CD14-positive monocyte (primary cell): ENCODE measurements around the gene NAA40. TPM values are rescaled to one million over a fixed set of nuclear protein-coding genes. Genes with fewer than 3 reads are reported as not detected.

Experiments used
- DNase-seq, 3 donors: peaks; one replicate each; pipeline ENCODE4 v3.0.0-alpha.2; 2011 to 2022
- H2AFZ ChIP-seq: 2 replicates; pipeline ENCODE4 v1.6.0; 2012; ENCODE audit warnings: mild to moderate bottlenecking, low read depth, low read length, inconsistent platforms; ENCODE audit not compliant: insufficient read depth, poor library complexity, severe bottlenecking
- H3K27ac ChIP-seq, 2 donors: 1 replicate in 1 of 2; 2 replicates in 1 of 2; pipeline ENCODE4 v1.5.1; 2012 to 2013; ENCODE audit warnings: low read length in 2 of 2, control low read depth in 1 of 2, inconsistent platforms in 1 of 2, low read depth in 1 of 2, mild to moderate bottlenecking in 1 of 2
- H3K27me3 ChIP-seq, 2 donors: one replicate each; pipeline versions ENCODE4 v1.6.0 to v1.6.1; 2011 to 2013; ENCODE audit warnings: low read length in 2 of 2; ENCODE audit not compliant: control insufficient read depth in 2 of 2, insufficient read depth in 2 of 2
- H3K36me3 ChIP-seq, 2 donors: replicated peaks in 1 of 2; 1 replicate in 1 of 2; 2 replicates in 1 of 2; pipeline versions ENCODE4 v1.5.1 to v1.6.1; 2012 to 2013; ENCODE audit warnings: low read length in 2 of 2, control low read depth in 1 of 2, inconsistent platforms in 1 of 2, mild to moderate bottlenecking in 1 of 2; ENCODE audit not compliant: insufficient read depth in 2 of 2, control insufficient read depth in 1 of 2
- H3K4me1 ChIP-seq, 2 donors: 1 replicate in 1 of 2; 2 replicates in 1 of 2; pipeline versions ENCODE4 v1.5.1 to v1.6.1; 2012 to 2013; ENCODE audit warnings: low read length in 2 of 2, control low read depth in 1 of 2, inconsistent platforms in 1 of 2, mild to moderate bottlenecking in 1 of 2, moderate library complexity in 1 of 2; ENCODE audit not compliant: insufficient read depth in 2 of 2, control insufficient read depth in 1 of 2
- H3K4me2 ChIP-seq: replicated peaks from 2 replicates; pipeline ENCODE3; 2012; ENCODE audit warnings: low read length, moderate library complexity, mild to moderate bottlenecking; ENCODE audit not compliant: poor library complexity, severe bottlenecking; ENCODE audit errors: extremely low read depth
- H3K4me3 ChIP-seq, 3 experiments: fragments of 200-600 bp in 1 of 3; sonication (generic) in 1 of 3; replicated peaks in 1 of 3; 1 replicate in 2 of 3; 2 replicates in 1 of 3; pipeline ENCODE4 v1.5.1; 2011 to 2013; ENCODE audit warnings: low read length in 3 of 3, mild to moderate bottlenecking in 3 of 3, control low read depth in 2 of 3, low read depth in 2 of 3, inconsistent platforms in 1 of 3, moderate library complexity in 1 of 3
- H3K79me2 ChIP-seq: 2 replicates; pipeline ENCODE4 v1.6.0; 2012; ENCODE audit warnings: mild to moderate bottlenecking, control low read depth, inconsistent platforms, low read length, moderate library complexity; ENCODE audit not compliant: insufficient read depth
- H3K9ac ChIP-seq: 2 replicates; pipeline ENCODE4 v1.6.0; 2017; ENCODE audit warnings: low read length, mild to moderate bottlenecking; ENCODE audit not compliant: insufficient read depth, poor library complexity, severe bottlenecking
- H3K9me3 ChIP-seq, 2 donors: replicated peaks in 1 of 2; 1 replicate in 1 of 2; 2 replicates in 1 of 2; pipeline versions ENCODE4 v1.5.1 to v1.6.1; 2012 to 2013; ENCODE audit warnings: low read length in 2 of 2, control low read depth in 1 of 2; ENCODE audit not compliant: control insufficient read depth in 1 of 2, insufficient read depth in 1 of 2
- H4K20me1 ChIP-seq: 2 replicates; pipeline ENCODE4 v1.6.0; 2012; ENCODE audit warnings: mild to moderate bottlenecking, low read length, control low read depth, moderate library complexity; ENCODE audit not compliant: insufficient read depth
- H3K27ac Mint-ChIP-seq, 7 donors: one replicate each; pipeline ENCODE4 v1.8.0; 2020; ENCODE audit warnings: mild to moderate bottlenecking in 7 of 7, mixed read lengths in 7 of 7, moderate library complexity in 6 of 7, inconsistent platforms in 2 of 7
- H3K27me3 Mint-ChIP-seq, 3 donors: one replicate each; pipeline ENCODE4 v1.8.0; 2021 to 2022; ENCODE audit warnings: low read depth in 3 of 3, mild to moderate bottlenecking in 3 of 3, mixed read lengths in 3 of 3, moderate library complexity in 3 of 3, inconsistent platforms in 1 of 3
- H3K36me3 Mint-ChIP-seq, 2 donors: one replicate each; pipeline ENCODE4 v1.8.0; 2020; ENCODE audit warnings: mixed read lengths in 2 of 2, inconsistent platforms in 1 of 2, mild to moderate bottlenecking in 1 of 2
- H3K4me1 Mint-ChIP-seq: one replicate; pipeline ENCODE4 v1.8.0; 2020; ENCODE audit warnings: mild to moderate bottlenecking, mixed read lengths
- H3K4me3 Mint-ChIP-seq, 2 donors: one replicate each; pipeline ENCODE4 v1.8.0; 2020; ENCODE audit warnings: mild to moderate bottlenecking in 2 of 2, mixed read lengths in 2 of 2, moderate library complexity in 1 of 2
- H3K9me3 Mint-ChIP-seq, 7 donors: one replicate each; pipeline ENCODE4 v1.8.0; 2020 to 2022; ENCODE audit warnings: mixed read lengths in 7 of 7, mild to moderate bottlenecking in 6 of 7, moderate library complexity in 6 of 7, inconsistent platforms in 2 of 7
- WGBS: methylation state at CpG from one replicate; pipeline ENCODE4 v1.1.5; 2013; ENCODE audit warnings: missing lambda C conversion rate; ENCODE audit not compliant: insufficient coverage; 5-methylcytosine and 5-hydroxymethylcytosine counted together
- intact Hi-C, 2 donors: fragments of 100-400 bp; cut with micrococcal nuclease; formaldehyde crosslinking; loops; one replicate each; pipeline versions ENCODE4 v1.15.0 to v1.15.1; 2023
- polyA plus RNA-seq, 3 donors: library from polyadenylated mRNA; depleted of rRNA in 1 of 3; unstranded in 2 of 3; stranded (reverse) in 1 of 3; fragments of 300-500 nt in 2 of 3; fragments of >200 nt in 1 of 3; fragmentation: Illumina TruSeq in 2 of 3; gene quantifications; 1 replicate in 2 of 3; 2 replicates in 1 of 3; pipeline ENCODE4 v1.2.3, GENCODE V29; 2012 to 2021
- TF ChIP-seq, protein P1 (sequence below): fragments of 200-600 bp; IDR thresholded peaks from one replicate; pipeline ENCODE4 v1.8.0; 2022; ENCODE audit warnings: antibody characterized with exemption, mild to moderate bottlenecking

The NAA40 gene
- polyA plus RNA-seq, 3 donors, result 1.5 to 14.5 (median 1.6) TPM

DNA sequence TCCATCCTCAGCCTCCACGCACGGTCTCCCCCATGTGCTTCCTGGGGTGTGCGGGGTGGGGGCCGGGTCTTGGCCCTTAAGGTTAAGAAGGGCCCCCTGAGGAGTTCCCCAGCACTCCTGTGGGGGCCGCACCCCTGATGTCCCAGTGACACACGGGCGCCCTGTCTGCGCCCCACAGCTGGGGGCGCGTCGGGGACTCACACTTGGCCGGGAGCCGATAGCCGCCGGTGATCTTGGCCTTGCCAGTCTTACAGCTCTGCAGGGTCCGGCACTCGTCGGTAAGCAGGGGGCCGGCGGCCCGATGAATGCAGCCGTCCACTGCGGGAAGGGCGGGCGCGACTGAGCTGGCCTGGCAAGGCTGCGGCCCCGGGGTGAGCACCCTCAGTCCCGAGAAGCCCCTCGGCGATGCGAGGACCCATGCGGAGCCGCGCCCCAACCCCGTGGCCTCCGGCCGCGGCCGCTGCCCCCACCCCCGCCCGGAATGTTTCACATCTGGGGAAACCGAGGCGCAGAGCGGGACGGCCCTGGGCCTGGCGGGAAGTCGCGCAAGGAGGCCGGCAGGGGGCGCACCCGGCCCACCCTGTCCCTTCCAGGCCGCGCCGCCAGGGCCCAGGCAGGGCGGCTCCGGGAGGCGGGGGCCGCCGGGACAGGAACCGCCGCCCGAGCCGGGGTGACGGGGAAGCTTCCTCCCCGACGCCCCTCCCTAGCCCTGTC, 61.4 kb downstream of the NAA40 start:
- H3K27me3 ChIP-seq, result peaks cover 15 to 52% of the 10 kb centered on the region in 2 donors
- H3K36me3 ChIP-seq, result peaks cover 32 to 34% of the 10 kb centered on the region in 2 donors
- Mint-ChIP-seq H3K36me3 (peaks cover 29 to 33% of the 10 kb centered on the region in 2 donors), H3K9me3 (peaks cover 0 to 10% (median 3%) of the 10 kb centered on the region in 7 donors), H3K4me3 (peak overlapping the region in 1 of 2 donors; percentile 86), H3K4me1 (peaks cover 38% of the 10 kb centered on the region), H3K27ac (no peak overlapping the region), H3K27me3 (peaks cover 45 to 63% (median 50%) of the 10 kb centered on the region in 3 donors)
- peak; percentile 65 to 85 (median 82) for DNase-seq
- H3K4me1 ChIP-seq, result peaks cover 37 to 49% of the 10 kb centered on the region in 2 donors
- TF ChIP-seq, protein P1, sequence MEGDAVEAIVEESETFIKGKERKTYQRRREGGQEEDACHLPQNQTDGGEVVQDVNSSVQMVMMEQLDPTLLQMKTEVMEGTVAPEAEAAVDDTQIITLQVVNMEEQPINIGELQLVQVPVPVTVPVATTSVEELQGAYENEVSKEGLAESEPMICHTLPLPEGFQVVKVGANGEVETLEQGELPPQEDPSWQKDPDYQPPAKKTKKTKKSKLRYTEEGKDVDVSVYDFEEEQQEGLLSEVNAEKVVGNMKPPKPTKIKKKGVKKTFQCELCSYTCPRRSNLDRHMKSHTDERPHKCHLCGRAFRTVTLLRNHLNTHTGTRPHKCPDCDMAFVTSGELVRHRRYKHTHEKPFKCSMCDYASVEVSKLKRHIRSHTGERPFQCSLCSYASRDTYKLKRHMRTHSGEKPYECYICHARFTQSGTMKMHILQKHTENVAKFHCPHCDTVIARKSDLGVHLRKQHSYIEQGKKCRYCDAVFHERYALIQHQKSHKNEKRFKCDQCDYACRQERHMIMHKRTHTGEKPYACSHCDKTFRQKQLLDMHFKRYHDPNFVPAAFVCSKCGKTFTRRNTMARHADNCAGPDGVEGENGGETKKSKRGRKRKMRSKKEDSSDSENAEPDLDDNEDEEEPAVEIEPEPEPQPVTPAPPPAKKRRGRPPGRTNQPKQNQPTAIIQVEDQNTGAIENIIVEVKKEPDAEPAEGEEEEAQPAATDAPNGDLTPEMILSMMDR, result peak; percentile 91
- H3K4me2 ChIP-seq, result peak overlapping the region; percentile 81
- peaks cover 0 to 5% of the 10 kb centered on the region in 2 donors for H3K9me3 ChIP-seq
- intact Hi-C loops, result loop anchor here (2.0 kb wide), 1 partner anchor 149 kb away; no protein-coding TSS in a partner anchor
- H4K20me1 ChIP-seq, result peaks cover 50% of the 10 kb centered on the region
- H3K27ac ChIP-seq, result no peak overlapping the region
- no peaks in the 10 kb centered on the region for H3K79me2 ChIP-seq
- H2AFZ ChIP-seq, result peak overlapping the region; percentile 35
- 1% methylated on average over 65 of the region's 67 CpGs for WGBS
- H3K4me3 ChIP-seq, result peak overlapping the region in 1 of 3 experiments; percentile 68
- peak overlapping the region; percentile 32 for H3K9ac ChIP-seq

DNA sequence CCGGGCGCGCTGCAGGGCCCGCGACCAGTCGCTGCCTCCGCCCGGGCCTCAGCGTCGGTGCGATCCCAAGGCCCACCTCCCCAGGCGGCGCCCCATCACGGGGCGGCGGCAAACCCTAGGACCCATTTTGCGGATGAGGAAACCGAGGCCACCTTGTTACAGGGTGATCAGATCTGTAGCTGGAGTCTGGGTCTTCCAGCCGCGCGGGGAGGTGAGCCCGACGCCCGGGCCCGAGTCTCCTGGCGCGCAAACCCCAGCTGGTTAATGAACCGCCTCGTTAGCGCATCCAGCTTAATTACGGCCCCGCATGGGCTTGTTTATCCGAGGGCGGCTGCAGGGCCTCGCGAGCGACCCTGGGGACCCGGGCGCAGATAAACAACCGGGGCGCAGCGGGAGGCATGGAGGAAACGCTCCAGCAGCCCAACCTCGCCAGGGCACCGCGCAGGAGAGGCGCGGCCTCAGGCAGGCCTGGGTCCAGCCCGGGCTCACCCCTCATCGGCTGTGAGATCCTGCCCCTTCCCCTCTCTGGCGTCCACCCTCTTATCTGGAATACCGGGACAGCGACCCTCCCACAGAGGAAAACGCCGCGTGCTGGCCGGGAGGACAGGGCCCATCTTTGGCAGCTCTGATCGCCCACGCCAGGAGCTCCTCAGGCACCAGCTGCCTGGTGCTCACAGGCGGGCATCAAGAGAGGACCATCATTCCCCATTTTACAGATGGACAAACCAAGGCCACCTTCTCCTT, 62.1 kb downstream of the NAA40 start:
- peaks cover 42% of the 10 kb centered on the region for H4K20me1 ChIP-seq
- Mint-ChIP-seq H3K4me3 (peak overlapping the region in 1 of 2 donors; percentile 61), H3K36me3 (peaks cover 26 to 27% of the 10 kb centered on the region in 2 donors), H3K27ac (peak overlapping the region in 1 of 7 donors; percentile 65), H3K9me3 (peaks cover 0 to 10% (median 3%) of the 10 kb centered on the region in 7 donors), H3K27me3 (peaks cover 51 to 71% (median 53%) of the 10 kb centered on the region in 3 donors), H3K4me1 (peaks cover 38% of the 10 kb centered on the region)
- DNase-seq, result no peak
- intact Hi-C loops, result loop anchor here (2.0 kb wide), 1 partner anchor 148 kb away; no protein-coding TSS in a partner anchor
- H3K9me3 ChIP-seq, result peaks cover 0 to 5% of the 10 kb centered on the region in 2 donors
- peak overlapping the region; percentile 8 for H3K9ac ChIP-seq
- TF ChIP-seq, protein P1, result peak; percentile 56
- H2AFZ ChIP-seq, result peak overlapping the region; percentile 35
- 6% methylated on average over 54 of the region's 60 CpGs for WGBS
- H3K4me1 ChIP-seq, result peaks cover 37 to 49% of the 10 kb centered on the region in 2 donors
- no peaks in the 10 kb centered on the region for H3K79me2 ChIP-seq
- H3K4me3 ChIP-seq, result peak overlapping the region in 2 of 3 experiments; percentile 17 to 68
- peak overlapping the region; percentile 81 for H3K4me2 ChIP-seq
- no peak overlapping the region for H3K27ac ChIP-seq
- peaks cover 26% of the 10 kb centered on the region in 2 donors for H3K36me3 ChIP-seq
- peaks cover 15 to 59% of the 10 kb centered on the region in 2 donors for H3K27me3 ChIP-seq
